ENCODE data around the gene BBOX1.

Gene BBOX1

GRCh38 chr11:27025312-27025955 lies 15.2 kb upstream of the BBOX1 start:
- no peak for DNase-seq (ENCODE audit: low read depth in 2 of 2)

- DNase-seq (ENCODE audit: low read depth in 2 of 2): no peak
Measured at GRCh38 chr11:27025957-27026733, 14.5 kb upstream of the BBOX1 start.

- no peak for DNase-seq (ENCODE audit: low read depth in 2 of 2)
Measured at GRCh38 chr11:27028561-27028965, 12.1 kb upstream of the BBOX1 start.

GRCh38 chr11:27029966-27030365 lies 10.6 kb upstream of the BBOX1 start:
- DNase-seq (ENCODE audit: low read depth in 2 of 2): no peak

DNA sequence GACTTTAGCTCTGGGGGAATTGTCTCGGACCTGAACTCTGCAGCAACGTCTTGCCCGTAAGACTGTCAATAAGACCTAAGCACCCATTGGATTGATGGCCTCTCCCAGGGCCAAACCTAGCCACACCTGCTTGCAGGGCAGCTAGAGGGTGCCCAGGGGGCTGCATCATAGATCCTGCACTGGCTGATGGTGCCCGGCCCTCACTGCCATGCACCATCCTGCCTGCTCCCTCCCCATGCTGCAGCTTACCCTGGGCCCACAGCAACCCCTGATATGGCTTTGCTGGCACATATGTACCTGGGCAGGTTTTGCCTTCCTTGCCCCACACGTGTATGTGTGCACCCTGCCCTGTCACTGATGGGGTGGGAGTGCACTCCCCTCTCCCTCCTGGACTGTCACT lies 8.9 kb upstream of the BBOX1 start:
- no peak for DNase-seq (ENCODE audit: low read depth in 2 of 2)

DNA sequence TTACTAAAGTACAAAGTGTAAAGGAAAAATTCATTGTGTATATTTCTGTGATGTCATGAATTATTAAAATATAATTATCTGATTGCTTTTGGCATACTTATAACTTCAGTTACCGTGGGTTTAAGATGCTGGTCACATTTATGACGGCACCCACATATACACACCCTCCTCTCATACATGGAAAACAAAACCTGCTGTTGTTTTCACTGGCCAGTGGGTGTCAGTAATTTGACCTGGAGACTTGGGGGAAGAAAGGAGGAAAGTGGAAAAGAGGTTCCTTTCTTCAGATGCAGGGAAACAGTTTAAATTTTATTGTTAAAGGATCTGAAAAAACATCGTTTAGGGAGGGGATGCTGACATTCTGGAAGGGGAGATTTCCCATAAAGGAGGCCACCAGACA lies 742 bp upstream of the BBOX1 start:
- no peak for DNase-seq (ENCODE audit: low read depth in 2 of 2)

GRCh38 chr11:27041141-27041899 lies 705 bp downstream of the BBOX1 start:
- no peak for DNase-seq (ENCODE audit: low read depth in 2 of 2)

GRCh38 chr11:27046956-27047355 lies 6.3 kb downstream of the BBOX1 start:
- no peak for DNase-seq (ENCODE audit: low read depth in 2 of 2)

GRCh38 chr11:27052668-27053067 lies 12.1 kb downstream of the BBOX1 start:
- no peak for DNase-seq (ENCODE audit: low read depth in 2 of 2)

- no peak for DNase-seq (ENCODE audit: low read depth in 2 of 2)
Measured at GRCh38 chr11:27055065-27055682, 14.6 kb downstream of the BBOX1 start.

DNA sequence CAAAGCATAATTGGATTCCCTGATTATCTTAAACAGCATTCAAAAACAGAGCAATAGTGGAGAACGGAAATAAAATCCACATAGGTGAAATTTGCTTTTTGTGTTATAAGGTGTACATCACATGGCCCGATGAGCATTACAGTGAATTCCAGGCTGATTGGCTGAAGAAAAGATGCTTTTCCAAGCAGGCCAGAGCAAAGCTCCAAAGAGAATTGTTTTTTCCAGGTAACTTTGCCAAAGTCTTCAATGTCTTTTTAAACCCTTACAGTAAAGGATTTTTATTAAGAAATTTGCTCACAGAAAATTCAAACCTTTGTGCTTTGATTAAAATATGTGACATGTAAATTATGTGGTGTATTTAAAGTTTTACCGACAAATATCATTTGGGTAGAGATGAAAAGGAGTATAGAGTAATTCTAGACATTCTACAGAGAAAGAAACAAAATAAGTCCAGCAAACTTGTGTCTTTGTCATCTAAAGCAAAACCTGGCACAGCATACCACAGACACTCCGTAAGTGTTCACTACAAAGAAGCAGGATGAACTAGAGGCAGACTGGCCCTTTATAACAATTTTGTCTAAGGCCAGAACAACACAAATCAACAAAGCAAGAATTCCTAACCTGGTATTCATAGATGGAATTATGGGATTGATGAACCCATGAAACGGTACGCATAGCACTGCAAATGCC lies 16.6 kb downstream of the BBOX1 start:
- DNase-seq (ENCODE audit: low read depth in 2 of 2): no peak

GRCh38 chr11:27058456-27058855 lies 17.8 kb downstream of the BBOX1 start:
- DNase-seq (ENCODE audit: low read depth in 2 of 2): no peak

GRCh38 chr11:27059431-27059830 lies 18.8 kb downstream of the BBOX1 start:
- DNase-seq (ENCODE audit: low read depth in 2 of 2): no peak

GRCh38 chr11:27060816-27061460 lies 20.3 kb downstream of the BBOX1 start:
- no peak for DNase-seq (ENCODE audit: low read depth in 2 of 2)

DNA sequence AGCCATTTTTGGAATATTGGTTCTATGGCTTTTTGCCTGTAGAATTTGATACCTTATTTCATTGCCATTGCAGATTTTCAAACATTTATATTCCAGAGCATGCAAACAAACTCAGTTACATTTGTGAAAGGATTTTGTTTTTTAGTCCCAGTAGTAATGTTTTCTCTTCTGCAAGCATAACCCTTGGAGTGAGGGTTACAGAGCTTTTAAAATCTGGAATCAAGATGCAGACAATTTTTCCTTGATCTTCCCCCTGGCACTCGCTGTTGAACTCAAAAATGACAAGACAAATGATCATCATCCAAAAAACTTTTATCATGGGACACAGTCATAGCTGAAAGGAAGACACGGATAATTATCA lies 20.8 kb downstream of the BBOX1 start:
- no peak for DNase-seq (ENCODE audit: low read depth in 2 of 2)

DNA sequence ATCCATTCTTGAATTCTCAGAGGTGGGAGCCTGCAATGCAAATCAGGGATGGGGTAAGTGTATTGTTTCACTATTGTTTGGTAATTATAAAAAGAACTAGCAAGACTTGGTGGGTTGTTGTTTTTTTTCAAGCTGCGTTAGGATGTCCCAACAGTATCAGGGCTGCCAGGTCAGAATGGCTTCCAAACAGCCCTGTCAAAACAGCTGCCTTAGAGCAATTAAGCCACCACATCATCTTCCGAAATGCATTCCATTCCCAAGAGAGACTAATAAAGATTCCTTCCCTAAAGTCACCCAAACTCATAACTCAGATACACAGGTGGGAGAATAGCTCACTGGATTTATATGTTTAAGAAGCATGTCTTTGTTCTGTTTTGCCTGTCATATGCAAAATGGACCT lies 23.5 kb downstream of the BBOX1 start:
- no peak for DNase-seq (ENCODE audit: low read depth in 2 of 2)

GRCh38 chr11:27075192-27075591 lies 34.6 kb downstream of the BBOX1 start:
- no peak for DNase-seq (ENCODE audit: low read depth in 2 of 2)

GRCh38 chr11:27075655-27076054 lies 35.0 kb downstream of the BBOX1 start:
- DNase-seq (ENCODE audit: low read depth in 2 of 2): no peak

DNA sequence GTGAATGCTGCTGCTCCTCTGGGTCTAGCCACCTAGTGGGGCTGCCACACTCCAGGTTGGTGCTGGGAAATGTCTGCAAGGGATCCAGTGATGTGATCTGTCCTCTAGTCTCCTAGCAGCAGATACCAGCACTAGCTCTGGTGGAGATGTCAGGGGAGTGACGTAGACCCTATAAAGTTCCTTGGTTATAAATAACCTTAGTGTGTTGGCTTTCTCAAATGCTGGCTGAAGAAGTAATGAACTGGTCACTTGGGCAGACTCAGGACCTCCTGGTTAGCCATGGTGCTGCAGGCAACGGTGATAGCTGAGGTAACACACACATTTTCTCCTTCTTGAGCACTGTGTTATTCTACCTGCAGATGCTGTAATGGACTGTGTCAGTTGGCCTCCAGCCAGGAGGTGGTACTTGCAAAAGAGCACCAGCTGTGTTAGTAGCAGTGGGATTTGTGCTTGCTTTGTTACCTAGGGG lies 35.5 kb downstream of the BBOX1 start:
- no peak for DNase-seq (ENCODE audit: low read depth in 2 of 2)

- DNase-seq (ENCODE audit: low read depth in 2 of 2): no peak
Measured at GRCh38 chr11:27081056-27081455, 40.4 kb downstream of the BBOX1 start.

GRCh38 chr11:27083241-27083640 lies 42.6 kb downstream of the BBOX1 start:
- no peak for DNase-seq (ENCODE audit: low read depth in 2 of 2)
